ENCODE data around the gene SFI1. TPM values are rescaled to one million over a fixed set of nuclear protein-coding genes. Genes with fewer than 3 reads are reported as not detected.
A peak's percentile ranks its signal among the peaks of the same experiment; 100 is the strongest.

Gene SFI1
- total and polyA plus RNA-seq, 2 experiments from 2014 or later: 9.0 to 17.5 TPM

GRCh38 chr22:31465307-31465706 lies 31.0 kb upstream of the SFI1 start:
- Histone ChIP-seq H3K4me2 (ENCODE audit: unreplicated experiment) (no peak overlapping the region), H3K4me1 (ENCODE audit: insufficient read depth) (no peaks in the 10 kb centered on the region), H3K79me2 (ENCODE audit: insufficient read depth) (peaks cover 64% of the 10 kb centered on the region), H4K20me1 (ENCODE audit: insufficient read depth) (no peaks in the 10 kb centered on the region), H3K27me3 (replicated peaks; ENCODE audit: insufficient read depth) (no peaks in the 10 kb centered on the region), H2AFZ (no peak overlapping the region), H3K9me2 (ENCODE audit: insufficient read depth) (no peaks in the 10 kb centered on the region), H3K9me3 (ENCODE audit: low read depth) (no peaks in the 10 kb centered on the region), H3K36me3 (ENCODE audit: low read depth) (peaks cover 55% of the 10 kb centered on the region; the same call in 1 of the 2 replicates), H3K4me3 (no peak overlapping the region), H3K27ac (no peak overlapping the region), H3K9ac (no peak overlapping the region), H3F3A (ENCODE audit: insufficient read depth) (0 out of 2 replicates have a peak, but pooled peaks cover 6% of the 10 kb centered on the region)
- WGBS, 2 experiments (ENCODE audit: low coverage in 1 of 2, low lambda C conversion rate in 2 of 2, missing lambda C conversion rate in 2 of 2): 94 to 97% methylated on average over 2 of the region's 2 CpGs
- no peak for DNase-seq
- TF ChIP-seq EZH2phosphoT487 (IDR thresholded peaks at IDR 0.05; ENCODE audit: insufficient read depth, low read depth): no peak
- no peak for TF ChIP-seq EZH2 (IDR thresholded peaks at IDR 0.05; ENCODE audit: insufficient read depth, poor library complexity, severe bottlenecking)
- in situ Hi-C loops (cut with MboI): no loop called here

GRCh38 chr22:31474743-31475142 lies 21.6 kb upstream of the SFI1 start:
- peaks cover 90% of the 10 kb centered on the region for H3K79me2 ChIP-seq (ENCODE audit: insufficient read depth)
- in situ Hi-C loops (cut with MboI): no loop called here

GRCh38 chr22:31475800-31476199 lies 20.5 kb upstream of the SFI1 start:
- no peaks in the 10 kb centered on the region for H3K9me2 ChIP-seq (ENCODE audit: insufficient read depth)
- peaks cover 90% of the 10 kb centered on the region for H3K79me2 ChIP-seq (ENCODE audit: insufficient read depth)
- 97 to 100% methylated on average over 3 of the region's 3 CpGs for WGBS, 2 experiments (ENCODE audit: low coverage in 1 of 2, low lambda C conversion rate in 2 of 2, missing lambda C conversion rate in 2 of 2)
- DNase-seq: no peak
- no peaks in the 10 kb centered on the region for H3K27me3 ChIP-seq (replicated peaks; ENCODE audit: insufficient read depth)
- H3K9ac ChIP-seq: no peak overlapping the region
- peaks cover 28% of the 10 kb centered on the region for H3K36me3 ChIP-seq (ENCODE audit: low read depth)
- peaks cover 21% of the 10 kb centered on the region for H3F3A ChIP-seq (ENCODE audit: insufficient read depth)
- in situ Hi-C loops (cut with MboI): no loop called here
- H3K27ac ChIP-seq: 0 out of 2 replicates have a peak overlapping the region, but pooled peaks have one; percentile 47
- H2AFZ ChIP-seq: no peak overlapping the region
- TF ChIP-seq EZH2 (IDR thresholded peaks at IDR 0.05; ENCODE audit: insufficient read depth, poor library complexity, severe bottlenecking) (no peak), EZH2phosphoT487 (IDR thresholded peaks at IDR 0.05; ENCODE audit: insufficient read depth, low read depth) (no peak)
- H3K9me3 ChIP-seq (ENCODE audit: low read depth): no peaks in the 10 kb centered on the region
- no peak overlapping the region for H3K4me3 ChIP-seq
- no peak overlapping the region for H3K4me2 ChIP-seq (ENCODE audit: unreplicated experiment)
- 0 out of 2 replicates have a peak, but pooled peaks cover 4% of the 10 kb centered on the region for H4K20me1 ChIP-seq (ENCODE audit: insufficient read depth)
- peaks cover 15% of the 10 kb centered on the region for H3K4me1 ChIP-seq (ENCODE audit: insufficient read depth)

More at GRCh38 chr22:31474743-31475142, 21.6 kb upstream of the SFI1 start:
- DNase-seq: peak; percentile 89
- peaks cover 15% of the 10 kb centered on the region for H3K4me1 ChIP-seq (ENCODE audit: insufficient read depth)
- H3K36me3 ChIP-seq (ENCODE audit: low read depth): peaks cover 22% of the 10 kb centered on the region
- no peak overlapping the region for H3K4me3 ChIP-seq
- H3K4me2 ChIP-seq (ENCODE audit: unreplicated experiment): peak overlapping the region; percentile 43
- H3K9ac ChIP-seq: peak overlapping the region; percentile 26; the same call in 1 of the 2 replicates
- H3K27ac ChIP-seq: peak overlapping the region; percentile 49
- peaks cover 21% of the 10 kb centered on the region for H3F3A ChIP-seq (ENCODE audit: insufficient read depth)
- 0 out of 2 replicates have a peak, but pooled peaks cover 4% of the 10 kb centered on the region for H4K20me1 ChIP-seq (ENCODE audit: insufficient read depth)
- 88 to 90% methylated on average over 2 of the region's 2 CpGs for WGBS, 2 experiments (ENCODE audit: low coverage in 1 of 2, low lambda C conversion rate in 2 of 2, missing lambda C conversion rate in 2 of 2)
- H2AFZ ChIP-seq: no peak overlapping the region
- H3K9me2 ChIP-seq (ENCODE audit: insufficient read depth): no peaks in the 10 kb centered on the region
- no peaks in the 10 kb centered on the region for H3K27me3 ChIP-seq (replicated peaks; ENCODE audit: insufficient read depth)
- TF ChIP-seq EZH2phosphoT487 (IDR thresholded peaks at IDR 0.05; ENCODE audit: insufficient read depth, low read depth): no peak
- no peak for TF ChIP-seq EZH2 (IDR thresholded peaks at IDR 0.05; ENCODE audit: insufficient read depth, poor library complexity, severe bottlenecking)
- no peaks in the 10 kb centered on the region for H3K9me3 ChIP-seq (ENCODE audit: low read depth)

- no peaks in the 10 kb centered on the region for H3K9me2 ChIP-seq (ENCODE audit: insufficient read depth)
- no peak overlapping the region for H3K4me2 ChIP-seq (ENCODE audit: unreplicated experiment)
- no peaks in the 10 kb centered on the region for H3K9me3 ChIP-seq (ENCODE audit: low read depth)
- no peak for DNase-seq
- in situ Hi-C loops (cut with MboI): no loop called here
- peaks cover 39% of the 10 kb centered on the region for H3K36me3 ChIP-seq (ENCODE audit: low read depth)
- peaks cover 21% of the 10 kb centered on the region for H3F3A ChIP-seq (ENCODE audit: insufficient read depth)
- H3K9ac ChIP-seq: no peak overlapping the region
- peaks cover 91% of the 10 kb centered on the region for H3K79me2 ChIP-seq (ENCODE audit: insufficient read depth)
- peaks cover 15% of the 10 kb centered on the region for H3K4me1 ChIP-seq (ENCODE audit: insufficient read depth)
- TF ChIP-seq EZH2phosphoT487 (IDR thresholded peaks at IDR 0.05; ENCODE audit: insufficient read depth, low read depth) (no peak), EZH2 (IDR thresholded peaks at IDR 0.05; ENCODE audit: insufficient read depth, poor library complexity, severe bottlenecking) (no peak)
- H3K4me3 ChIP-seq: no peak overlapping the region
- 97 to 100% methylated on average over 4 of the region's 4 CpGs for WGBS, 2 experiments (ENCODE audit: low coverage in 1 of 2, low lambda C conversion rate in 2 of 2, missing lambda C conversion rate in 2 of 2)
- H4K20me1 ChIP-seq (ENCODE audit: insufficient read depth): 0 out of 2 replicates have a peak, but pooled peaks cover 4% of the 10 kb centered on the region
- no peaks in the 10 kb centered on the region for H3K27me3 ChIP-seq (replicated peaks; ENCODE audit: insufficient read depth)
- no peak overlapping the region for H3K27ac ChIP-seq
- no peak overlapping the region for H2AFZ ChIP-seq
Observed at GRCh38 chr22:31477329-31477728, 19.0 kb upstream of the SFI1 start.
